Bronchial epithelial cell (primary cell): Measurements from ENCODE around the gene PTPRN2. TPM values are rescaled to one million over a fixed set of nuclear protein-coding genes. Genes with fewer than 3 reads are reported as not detected.

Experiments used
- DNase-seq: peaks from one replicate; pipeline ENCODE4 v3.0.0-alpha.2; 2010; ENCODE audit warnings: low read depth
- FAIRE-seq: peaks from 2 replicates; lab custom pipeline; 2011; peaks lifted over from hg19 to GRCh38; lab: Jason Lieb, UNC
- H3K27me3 ChIP-seq: 2 replicates; pipeline ENCODE4 v1.5.1; 2011; ENCODE audit warnings: low read length; ENCODE audit not compliant: control insufficient read depth, insufficient read depth
- H3K36me3 ChIP-seq: 2 replicates; pipeline ENCODE4 v1.5.1; 2011; ENCODE audit warnings: low read length; ENCODE audit not compliant: control insufficient read depth, insufficient read depth
- H3K4me3 ChIP-seq: 2 replicates; pipeline ENCODE4 v1.5.1; 2011; ENCODE audit warnings: mild to moderate bottlenecking, low read depth, low read length, control low read depth
- total RNA-seq: library from RNA; depleted of rRNA; stranded (reverse); fragments of >200 nt; gene quantifications from 2 replicates; pipeline ENCODE4 v1.2.1, GENCODE V29; 2014
- TF ChIP-seq, protein P1 (sequence below): IDR thresholded peaks from 2 replicates; pipeline ENCODE4 v1.5.1; 2011; ENCODE audit warnings: mild to moderate bottlenecking, moderate library complexity, low read length, control low read depth, inconsistent platforms; ENCODE audit not compliant: insufficient read depth, severe bottlenecking

Gene PTPRN2
- total RNA-seq, 1 donor from 2014 or later = 1.1 TPM

DNA sequence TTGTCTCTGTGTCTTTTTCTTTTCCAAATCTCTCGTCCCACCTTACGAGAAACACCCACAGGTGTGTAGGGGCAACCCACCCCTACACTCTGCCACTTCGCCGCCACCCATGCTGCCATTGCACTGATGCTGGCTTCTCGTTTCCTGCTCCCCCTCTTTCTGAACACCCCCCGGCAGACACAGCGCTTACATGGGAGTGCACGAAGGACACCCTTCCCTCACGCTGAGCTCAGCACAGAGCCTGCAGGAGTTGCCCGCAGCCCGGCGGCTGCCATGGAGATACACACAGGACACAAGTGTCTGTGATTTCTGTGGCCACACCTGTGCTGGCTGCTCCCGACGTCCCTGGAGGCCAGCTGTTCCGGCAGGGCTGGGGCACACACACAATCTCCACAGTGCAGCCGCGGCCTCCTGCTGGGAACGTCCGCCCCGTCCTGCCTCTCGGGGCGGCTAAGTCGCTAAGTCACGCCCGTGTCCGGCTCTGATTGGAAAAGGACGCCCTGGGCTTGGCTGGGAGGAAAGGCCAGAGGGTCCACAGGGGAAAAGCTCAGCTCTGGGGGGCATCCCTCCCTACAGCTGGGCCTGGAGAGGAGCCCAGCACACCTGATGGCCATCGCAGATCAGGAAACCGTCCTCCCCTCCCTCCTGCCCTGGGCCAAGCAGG, 349.8 kb downstream of the PTPRN2 start:
- DNase-seq (no peak), FAIRE-seq (no peak)
- Histone ChIP-seq H3K36me3 (no peaks in the 10 kb centered on the region), H3K27me3 (no peaks in the 10 kb centered on the region), H3K4me3 (no peak overlapping the region)
- TF ChIP-seq, protein P1, sequence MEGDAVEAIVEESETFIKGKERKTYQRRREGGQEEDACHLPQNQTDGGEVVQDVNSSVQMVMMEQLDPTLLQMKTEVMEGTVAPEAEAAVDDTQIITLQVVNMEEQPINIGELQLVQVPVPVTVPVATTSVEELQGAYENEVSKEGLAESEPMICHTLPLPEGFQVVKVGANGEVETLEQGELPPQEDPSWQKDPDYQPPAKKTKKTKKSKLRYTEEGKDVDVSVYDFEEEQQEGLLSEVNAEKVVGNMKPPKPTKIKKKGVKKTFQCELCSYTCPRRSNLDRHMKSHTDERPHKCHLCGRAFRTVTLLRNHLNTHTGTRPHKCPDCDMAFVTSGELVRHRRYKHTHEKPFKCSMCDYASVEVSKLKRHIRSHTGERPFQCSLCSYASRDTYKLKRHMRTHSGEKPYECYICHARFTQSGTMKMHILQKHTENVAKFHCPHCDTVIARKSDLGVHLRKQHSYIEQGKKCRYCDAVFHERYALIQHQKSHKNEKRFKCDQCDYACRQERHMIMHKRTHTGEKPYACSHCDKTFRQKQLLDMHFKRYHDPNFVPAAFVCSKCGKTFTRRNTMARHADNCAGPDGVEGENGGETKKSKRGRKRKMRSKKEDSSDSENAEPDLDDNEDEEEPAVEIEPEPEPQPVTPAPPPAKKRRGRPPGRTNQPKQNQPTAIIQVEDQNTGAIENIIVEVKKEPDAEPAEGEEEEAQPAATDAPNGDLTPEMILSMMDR = no peak

DNA sequence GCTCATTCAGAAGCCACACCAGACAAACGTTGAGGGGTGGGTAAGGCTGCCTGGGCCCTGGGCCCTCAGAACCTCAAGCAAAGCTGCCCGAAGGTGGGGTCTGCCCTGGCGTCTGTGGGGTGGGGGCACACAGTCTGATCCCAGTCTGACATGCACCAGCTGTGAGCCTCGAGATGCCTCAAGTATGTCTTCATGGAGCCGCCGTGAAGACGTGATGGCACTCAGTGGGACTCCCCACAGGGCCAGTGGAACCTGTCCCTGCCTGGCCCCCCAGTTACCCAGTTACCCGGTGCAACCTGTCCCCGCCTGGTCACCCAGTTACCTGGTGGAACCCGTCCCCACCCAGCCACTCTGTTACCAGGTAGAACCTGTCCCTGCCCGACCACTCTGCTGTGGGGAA, 351.2 kb downstream of the PTPRN2 start:
- H3K4me3 ChIP-seq = no peak overlapping the region
- TF ChIP-seq, protein P1 = no peak
- no peak for FAIRE-seq
- no peaks in the 10 kb centered on the region for H3K36me3 ChIP-seq
- H3K27me3 ChIP-seq = no peaks in the 10 kb centered on the region
- DNase-seq = no peak

DNA sequence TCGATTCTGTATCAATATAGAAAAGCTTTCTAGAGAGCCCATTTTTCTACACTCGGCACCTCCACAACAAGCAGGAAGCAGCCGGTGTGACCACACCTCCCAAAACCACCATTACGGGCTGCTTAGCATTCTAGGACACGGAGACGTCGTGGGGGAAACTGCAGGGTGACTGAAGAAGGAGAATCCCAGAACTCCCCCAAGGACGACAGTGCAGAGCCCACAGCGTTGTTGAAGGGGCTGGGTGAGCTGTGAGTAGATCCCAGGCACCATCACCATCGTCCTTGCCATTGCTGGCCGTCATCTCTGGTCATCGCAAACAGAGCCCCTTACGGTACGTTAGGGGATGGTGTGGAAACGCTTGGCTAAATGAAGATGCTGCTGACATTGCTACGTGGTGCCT, 351.8 kb downstream of the PTPRN2 start:
- FAIRE-seq (no peak), DNase-seq (no peak)
- Histone ChIP-seq H3K27me3 (no peaks in the 10 kb centered on the region), H3K36me3 (no peaks in the 10 kb centered on the region), H3K4me3 (no peak overlapping the region)
- TF ChIP-seq, protein P1 = no peak

DNA sequence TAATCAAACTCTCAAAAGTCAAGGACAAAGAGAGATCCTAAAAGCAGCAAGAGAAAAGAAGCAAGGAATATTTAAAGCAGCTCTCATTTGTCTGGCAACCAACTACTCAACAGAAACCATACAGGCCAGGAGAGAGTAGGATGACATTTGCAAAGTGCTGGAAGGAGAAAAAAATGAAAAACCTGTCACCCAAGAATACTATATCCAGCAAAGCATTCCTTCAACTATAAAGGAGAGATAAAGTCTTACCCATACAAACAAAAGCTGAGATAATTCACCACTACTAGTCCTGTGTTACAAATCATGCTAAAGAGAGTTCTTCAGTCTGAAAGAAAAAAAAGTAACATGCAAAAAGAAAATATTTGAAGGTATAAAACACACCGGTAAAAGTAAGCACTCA, 357.7 kb downstream of the PTPRN2 start:
- DNase-seq = no peak
- TF ChIP-seq, protein P1 = no peak
- no peak overlapping the region for H3K4me3 ChIP-seq
- no peaks in the 10 kb centered on the region for H3K27me3 ChIP-seq
- no peak for FAIRE-seq
- no peaks in the 10 kb centered on the region for H3K36me3 ChIP-seq

DNA sequence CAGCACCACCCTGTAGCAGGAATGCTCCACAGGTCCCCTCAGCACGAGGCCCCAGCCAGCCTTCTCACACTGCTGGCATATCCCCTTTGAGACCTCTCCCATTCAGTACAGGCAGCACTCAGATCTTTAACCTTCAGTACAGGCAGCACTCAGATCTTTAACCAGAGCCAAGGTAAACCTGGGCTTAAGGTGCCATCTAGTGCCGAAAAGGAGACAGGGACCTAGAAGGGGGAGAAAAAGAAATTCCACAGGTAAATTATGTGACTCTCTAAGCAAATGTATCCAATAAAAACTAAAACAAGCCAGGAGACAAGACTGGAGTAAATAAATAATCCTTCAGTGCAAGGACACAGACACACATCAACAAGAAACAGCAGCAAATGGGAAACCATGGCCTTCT, 358.6 kb downstream of the PTPRN2 start:
- H3K36me3 ChIP-seq = no peaks in the 10 kb centered on the region
- H3K4me3 ChIP-seq = no peak overlapping the region
- no peak for DNase-seq
- FAIRE-seq = no peak
- TF ChIP-seq, protein P1 = no peak
- no peaks in the 10 kb centered on the region for H3K27me3 ChIP-seq

DNA sequence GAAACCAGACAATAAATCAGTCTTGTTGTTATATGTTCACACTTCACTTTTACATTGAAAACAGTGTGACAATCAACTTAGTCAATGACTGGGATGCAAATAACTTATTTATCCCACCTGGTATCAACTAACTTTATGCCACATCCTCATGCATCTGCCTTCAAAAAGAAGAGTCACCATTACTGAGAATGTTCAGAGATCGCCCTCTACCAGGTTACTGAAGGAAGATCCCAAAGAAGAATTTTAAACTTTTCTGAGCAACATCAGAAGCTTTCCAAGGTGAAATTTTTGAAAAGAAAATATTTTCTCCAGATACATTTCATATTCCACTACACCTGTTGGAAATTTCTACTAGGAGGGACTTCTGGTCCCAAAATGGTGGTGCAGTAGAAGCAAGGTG, 359.5 kb downstream of the PTPRN2 start:
- TF ChIP-seq, protein P1 = no peak
- no peak for FAIRE-seq
- no peak for DNase-seq
- Histone ChIP-seq H3K4me3 (no peak overlapping the region), H3K36me3 (no peaks in the 10 kb centered on the region), H3K27me3 (no peaks in the 10 kb centered on the region)
